ENCODE data around the gene CCDC186. TPM values are rescaled to one million over a fixed set of nuclear protein-coding genes. Genes with fewer than 3 reads are reported as not detected.
"Not testable (repeated sequence)": the region's sequence is repeated elsewhere in the genome, so short reads cannot be mapped to it uniquely, and the experiment has no call there.

Gene CCDC186
- total RNA-seq, 1 experiment from 2014 or later = 12.8 TPM

- no peak overlapping the region for H3K4me3 Mint-ChIP-seq (ENCODE audit: low read depth, unreplicated experiment)
- intact Hi-C loops (cut with micrococcal nuclease; ENCODE audit: unreplicated experiment) = no loop called here
- no peak overlapping the region for H3K27ac Mint-ChIP-seq (ENCODE audit: unreplicated experiment)
- peaks cover 5% of the 10 kb centered on the region for H3K4me1 Mint-ChIP-seq (ENCODE audit: low read depth, unreplicated experiment)
- no peak for TF ChIP-seq CTCF (IDR thresholded peaks at IDR 0.05; ENCODE audit: unreplicated experiment)
- DNase-seq = no peak
- H3K36me3 Mint-ChIP-seq (ENCODE audit: insufficient read depth, unreplicated experiment) = peaks cover 14% of the 10 kb centered on the region
- no peaks in the 10 kb centered on the region for H3K27me3 Mint-ChIP-seq (ENCODE audit: unreplicated experiment)
- CTCF ChIA-PET = no interaction called here
- no TSS peak for BruUV-seq (replicated peaks)
- no peaks in the 10 kb centered on the region for H3K9me3 Mint-ChIP-seq (ENCODE audit: low read depth, unreplicated experiment)
These were observed 16.1 kb downstream of the CCDC186 start for GRCh38 chr10:114157912-114158311.

DNA sequence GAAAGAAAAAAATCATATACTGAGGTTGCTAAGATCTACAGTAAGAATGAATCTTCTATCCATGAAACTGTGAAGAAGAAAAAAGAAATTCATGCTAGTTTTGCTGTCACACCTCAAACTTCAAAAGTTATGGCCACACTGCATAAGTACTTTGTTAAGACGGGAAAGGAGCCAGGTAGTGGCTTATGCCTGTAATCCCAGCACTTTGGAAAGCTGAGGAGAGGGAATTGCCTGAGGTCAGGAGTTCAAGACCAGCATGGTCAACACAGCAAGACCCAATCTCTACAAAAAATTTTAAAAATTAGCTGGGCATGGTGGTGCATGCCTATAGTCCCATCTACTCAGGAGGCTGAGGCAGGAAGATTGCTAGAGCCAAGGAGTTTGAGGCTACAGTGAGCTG is 22.1 kb downstream of the CCDC186 start:
- intact Hi-C loops (cut with micrococcal nuclease; ENCODE audit: unreplicated experiment) = no loop called here
- peaks cover 29% of the 10 kb centered on the region for H3K36me3 Mint-ChIP-seq (ENCODE audit: insufficient read depth, unreplicated experiment)
- H3K27me3 Mint-ChIP-seq (ENCODE audit: unreplicated experiment) = no peaks in the 10 kb centered on the region
- no peak for DNase-seq
- H3K4me1 Mint-ChIP-seq (ENCODE audit: low read depth, unreplicated experiment) = peaks cover 18% of the 10 kb centered on the region
- H3K4me3 Mint-ChIP-seq (ENCODE audit: low read depth, unreplicated experiment) = no peak overlapping the region
- H3K27ac Mint-ChIP-seq (ENCODE audit: unreplicated experiment) = no peak overlapping the region
- BruUV-seq (replicated peaks) = no TSS peak
- H3K9me3 Mint-ChIP-seq (ENCODE audit: low read depth, unreplicated experiment) = no peaks in the 10 kb centered on the region
- CTCF ChIA-PET = no interaction called here
- TF ChIP-seq CTCF (IDR thresholded peaks at IDR 0.05; ENCODE audit: unreplicated experiment) = no peak

DNA sequence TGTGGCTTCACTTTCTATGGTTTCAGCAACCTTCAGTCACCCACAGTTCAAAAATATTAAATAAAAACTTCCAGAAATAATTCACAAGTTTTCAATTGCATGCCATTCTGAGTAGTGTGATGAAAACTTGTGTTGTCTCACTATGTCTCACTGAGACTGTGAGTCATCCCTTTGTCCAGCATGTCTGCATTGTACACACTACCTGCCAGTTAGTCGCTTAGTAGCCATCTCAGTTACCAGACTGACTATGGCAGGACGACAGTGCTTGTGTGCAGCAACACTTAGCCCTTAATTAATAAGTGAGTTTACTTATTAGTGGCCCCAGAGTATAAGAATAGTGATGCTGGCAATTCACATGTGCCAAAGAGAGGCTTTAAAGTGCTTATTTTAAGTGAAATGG is 22.5 kb downstream of the CCDC186 start:
- BruUV-seq (replicated peaks) = no TSS peak
- intact Hi-C loops (cut with micrococcal nuclease; ENCODE audit: unreplicated experiment) = no loop called here
- TF ChIP-seq CTCF (IDR thresholded peaks at IDR 0.05; ENCODE audit: unreplicated experiment) = no peak
- CTCF ChIA-PET = no interaction called here
- Mint-ChIP-seq H3K36me3 (ENCODE audit: insufficient read depth, unreplicated experiment) (peaks cover 29% of the 10 kb centered on the region), H3K4me1 (ENCODE audit: low read depth, unreplicated experiment) (peaks cover 18% of the 10 kb centered on the region), H3K4me3 (ENCODE audit: low read depth, unreplicated experiment) (no peak overlapping the region), H3K27ac (ENCODE audit: unreplicated experiment) (no peak overlapping the region), H3K27me3 (ENCODE audit: unreplicated experiment) (no peaks in the 10 kb centered on the region), H3K9me3 (ENCODE audit: low read depth, unreplicated experiment) (no peaks in the 10 kb centered on the region)
- DNase-seq = no peak

DNA sequence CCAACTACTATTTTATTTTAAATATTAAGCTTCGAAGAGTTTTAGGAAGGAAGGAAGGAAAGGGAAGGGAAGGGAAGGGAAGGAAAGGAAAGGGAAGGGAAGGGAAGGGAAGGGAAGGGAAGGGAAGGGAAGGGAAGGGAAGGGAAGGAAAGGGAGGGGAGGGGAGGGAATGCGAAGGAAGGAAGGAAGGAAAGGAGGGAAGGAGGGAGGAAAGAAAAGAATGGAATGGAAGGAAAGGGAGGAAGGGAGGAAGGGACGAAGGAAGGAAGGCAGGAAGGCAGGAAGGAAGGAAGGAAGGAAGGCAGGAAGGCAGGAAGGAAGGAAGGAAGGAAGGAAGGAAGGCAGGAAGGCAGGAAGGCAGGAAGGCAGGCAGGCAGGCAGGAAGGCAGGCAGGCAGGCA is 24.5 kb downstream of the CCDC186 start:
- Mint-ChIP-seq H3K36me3 (ENCODE audit: insufficient read depth, unreplicated experiment) (peaks cover 35% of the 10 kb centered on the region), H3K4me1 (ENCODE audit: low read depth, unreplicated experiment) (peaks cover 18% of the 10 kb centered on the region)
- BruUV-seq (replicated peaks); intact Hi-C loops (cut with micrococcal nuclease; ENCODE audit: unreplicated experiment); DNase-seq; H3K4me3 Mint-ChIP-seq (ENCODE audit: low read depth, unreplicated experiment); H3K27ac Mint-ChIP-seq (ENCODE audit: unreplicated experiment); H3K9me3 Mint-ChIP-seq (ENCODE audit: low read depth, unreplicated experiment); H3K27me3 Mint-ChIP-seq (ENCODE audit: unreplicated experiment); CTCF ChIA-PET: not testable (repeated sequence)

- BruUV-seq (replicated peaks) = no TSS peak
- Mint-ChIP-seq H3K4me1 (ENCODE audit: low read depth, unreplicated experiment) (no peaks in the 10 kb centered on the region), H3K27me3 (ENCODE audit: unreplicated experiment) (no peaks in the 10 kb centered on the region), H3K36me3 (ENCODE audit: insufficient read depth, unreplicated experiment) (peaks cover 22% of the 10 kb centered on the region), H3K27ac (ENCODE audit: unreplicated experiment) (no peak overlapping the region), H3K9me3 (ENCODE audit: low read depth, unreplicated experiment) (no peaks in the 10 kb centered on the region), H3K4me3 (ENCODE audit: low read depth, unreplicated experiment) (no peak overlapping the region)
- no peak for DNase-seq
- TF ChIP-seq CTCF (IDR thresholded peaks at IDR 0.05; ENCODE audit: unreplicated experiment) = no peak
- intact Hi-C loops (cut with micrococcal nuclease; ENCODE audit: unreplicated experiment) = no loop called here
- CTCF ChIA-PET = no interaction called here
These were observed 30.8 kb downstream of the CCDC186 start for GRCh38 chr10:114143160-114143559.

Data from Calu3 (cell line).